HCT116 (cell line): ENCODE measurements around the gene VAMP3.

Experiments used
- CTCF ChIP-seq, 3 experiments: fragments of 200-600 bp in 1 of 3; sonication (generic) in 1 of 3; IDR thresholded peaks in 2 of 3; conservative IDR thresholded peaks in 1 of 3; 2 replicates each; pipeline ENCODE4 v1.5.1; 2012 to 2017; ENCODE audit warnings: low read depth in 2 of 3, low read length in 2 of 3, antibody characterized with exemption in 1 of 3, borderline replicate concordance in 1 of 3, control low read depth in 1 of 3, mild to moderate bottlenecking in 1 of 3, mixed read lengths in 1 of 3, mixed run types in 1 of 3, moderate library complexity in 1 of 3; ENCODE audit not compliant: insufficient read depth in 1 of 3
- EZH2 ChIP-seq: fragments of 200-600 bp; sonication (generic); IDR thresholded peaks from 2 replicates; pipeline ENCODE4 v1.6.1; 2017; ENCODE audit warnings: antibody characterized with exemption, mixed run types
- POLR2AphosphoS5 ChIP-seq: IDR thresholded peaks from 2 replicates; pipeline ENCODE4 v1.6.1; 2011; ENCODE audit warnings: mild to moderate bottlenecking, low read depth, low read length, moderate library complexity
- ZFX ChIP-seq: fragments of 450-650 bp; IDR thresholded peaks from 2 replicates; pipeline ENCODE4 v1.6.1; 2017

- TF ChIP-seq ZFX, result no peak
- TF ChIP-seq EZH2, result no peak
- TF ChIP-seq CTCF (IDR thresholded peaks at IDR 0.05 in 2 of 3, conservative IDR thresholded peaks at IDR 0.05 in 1 of 3; ENCODE audit: borderline replicate concordance in 1 of 3, insufficient read depth in 1 of 3, low read depth in 2 of 3, low read length in 2 of 3), result no peak
- no peak for TF ChIP-seq POLR2AphosphoS5
Observed at GRCh38 chr1:7733276-7733675, 37.8 kb upstream of the VAMP3 start.
